Adrenal gland (tissue), 5 donors: ENCODE data around the gene CDH18.

Experiments
- POLR2A ChIP-seq, 2 donors: fragments of 450-650 bp; IDR thresholded peaks; one replicate each; pipeline ENCODE4 v1.6.1; 2017; ENCODE audit warnings: antibody characterized with exemption in 2 of 2, mild to moderate bottlenecking in 2 of 2, moderate library complexity in 1 of 2
- TF ChIP-seq, protein P1 (sequence below), 6 experiments: fragments of 450-650 bp in 4 of 6; fragments of 200-600 bp in 2 of 6; sonication (generic) in 1 of 6; IDR thresholded peaks; 1 replicate in 5 of 6; 2 replicates in 1 of 6; pipeline versions ENCODE4 v1.5.1 to v1.8.0; 2016 to 2021; ENCODE audit warnings: antibody characterized with exemption in 6 of 6, mild to moderate bottlenecking in 2 of 6, moderate library complexity in 1 of 6
- donor health status: DM: no; HTN: no; CAD: no.

DNA sequence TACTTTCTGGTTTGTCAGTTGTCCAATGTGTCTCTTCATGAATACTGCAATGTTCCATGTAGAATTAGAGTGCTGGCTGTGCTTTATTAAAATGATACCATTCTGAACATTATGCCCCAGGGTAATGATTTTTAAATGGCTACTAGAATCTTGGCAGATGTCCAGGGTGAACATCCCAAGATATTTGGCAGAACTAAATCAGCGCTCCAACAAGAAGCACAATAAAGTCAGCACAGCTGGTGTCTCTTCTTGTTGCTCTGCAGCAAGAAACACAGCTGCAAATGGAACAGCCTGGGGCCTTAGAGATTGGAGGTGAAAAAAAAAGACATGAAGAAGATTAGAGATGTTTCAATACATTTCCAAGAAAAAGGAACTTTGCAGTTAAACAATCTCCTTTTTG lies 248.3 kb downstream of the CDH18 start:
- TF ChIP-seq, protein P1, sequence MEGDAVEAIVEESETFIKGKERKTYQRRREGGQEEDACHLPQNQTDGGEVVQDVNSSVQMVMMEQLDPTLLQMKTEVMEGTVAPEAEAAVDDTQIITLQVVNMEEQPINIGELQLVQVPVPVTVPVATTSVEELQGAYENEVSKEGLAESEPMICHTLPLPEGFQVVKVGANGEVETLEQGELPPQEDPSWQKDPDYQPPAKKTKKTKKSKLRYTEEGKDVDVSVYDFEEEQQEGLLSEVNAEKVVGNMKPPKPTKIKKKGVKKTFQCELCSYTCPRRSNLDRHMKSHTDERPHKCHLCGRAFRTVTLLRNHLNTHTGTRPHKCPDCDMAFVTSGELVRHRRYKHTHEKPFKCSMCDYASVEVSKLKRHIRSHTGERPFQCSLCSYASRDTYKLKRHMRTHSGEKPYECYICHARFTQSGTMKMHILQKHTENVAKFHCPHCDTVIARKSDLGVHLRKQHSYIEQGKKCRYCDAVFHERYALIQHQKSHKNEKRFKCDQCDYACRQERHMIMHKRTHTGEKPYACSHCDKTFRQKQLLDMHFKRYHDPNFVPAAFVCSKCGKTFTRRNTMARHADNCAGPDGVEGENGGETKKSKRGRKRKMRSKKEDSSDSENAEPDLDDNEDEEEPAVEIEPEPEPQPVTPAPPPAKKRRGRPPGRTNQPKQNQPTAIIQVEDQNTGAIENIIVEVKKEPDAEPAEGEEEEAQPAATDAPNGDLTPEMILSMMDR (IDR thresholded peaks at IDR 0.05), result no peak
- TF ChIP-seq POLR2A (IDR thresholded peaks at IDR 0.05), result no peak
